22Rv1 (cell line): ENCODE measurements around the gene TSR2.
"Not testable (repeated sequence)": the region's sequence is repeated elsewhere in the genome, so short reads cannot be mapped to it uniquely, and the experiment has no call there.

Source experiments
- H3K27ac ChIP-seq: fragments of 450-650 bp; 2 replicates; pipeline ENCODE4 v1.5.1; 2017
- ZFX ChIP-seq: fragments of 450-650 bp; IDR thresholded peaks from 2 replicates; pipeline ENCODE4 v1.6.1; 2017; ENCODE audit warnings: antibody characterized with exemption, borderline replicate concordance
- TF ChIP-seq, protein P1 (sequence below): fragments of 450-650 bp; IDR thresholded peaks from 2 replicates; pipeline ENCODE4 v1.5.1; 2017; ENCODE audit warnings: mild to moderate bottlenecking

The TSR2 gene

DNA sequence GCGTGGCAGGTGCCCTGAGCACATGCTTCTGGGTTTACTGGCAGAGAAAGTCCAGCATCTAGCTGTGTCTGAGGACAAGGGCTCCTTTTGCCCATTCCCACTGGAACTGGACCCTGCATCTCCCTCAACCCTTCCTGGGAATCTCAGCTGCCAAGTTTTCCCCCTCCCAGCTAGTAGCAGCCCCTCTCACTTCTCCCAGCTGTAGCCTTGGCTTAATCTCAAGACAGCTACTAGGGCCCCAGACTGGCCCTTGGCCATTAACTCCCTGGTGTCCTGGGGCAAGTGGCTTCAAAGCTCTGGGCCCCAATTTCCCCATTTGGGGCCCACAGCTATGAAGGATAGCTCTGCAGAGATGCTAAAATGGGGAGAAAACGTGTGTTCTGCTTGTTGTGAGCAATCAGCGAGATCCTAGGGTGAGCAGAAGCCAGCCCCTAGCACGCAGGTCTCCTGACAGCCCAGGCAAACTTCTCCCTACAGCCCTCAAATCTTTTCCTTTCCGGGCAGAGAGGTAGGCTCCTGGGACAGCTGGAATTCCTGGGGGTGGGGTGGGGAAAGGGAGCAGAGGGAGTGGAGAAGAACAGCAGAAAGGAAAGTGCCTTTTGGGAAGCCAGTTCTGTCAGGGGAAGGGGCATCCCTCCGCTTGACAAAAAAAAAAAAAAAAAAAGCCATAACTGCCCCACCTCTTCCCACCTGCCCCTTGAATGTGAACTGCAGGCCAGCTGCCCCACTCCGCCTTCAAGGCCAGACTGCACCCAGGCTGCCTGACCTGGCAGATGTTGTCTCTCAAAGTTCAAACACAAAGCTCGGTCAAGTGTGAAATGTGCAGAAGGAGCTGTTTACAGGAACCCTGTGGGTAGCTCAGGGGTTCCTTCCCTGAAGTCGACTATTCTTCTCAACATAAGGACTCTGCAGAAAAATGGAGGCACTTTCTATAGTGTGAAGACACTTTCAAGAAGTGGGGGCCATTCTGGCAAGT is 39.2 kb downstream of the TSR2 start:
- TF ChIP-seq, protein P1, sequence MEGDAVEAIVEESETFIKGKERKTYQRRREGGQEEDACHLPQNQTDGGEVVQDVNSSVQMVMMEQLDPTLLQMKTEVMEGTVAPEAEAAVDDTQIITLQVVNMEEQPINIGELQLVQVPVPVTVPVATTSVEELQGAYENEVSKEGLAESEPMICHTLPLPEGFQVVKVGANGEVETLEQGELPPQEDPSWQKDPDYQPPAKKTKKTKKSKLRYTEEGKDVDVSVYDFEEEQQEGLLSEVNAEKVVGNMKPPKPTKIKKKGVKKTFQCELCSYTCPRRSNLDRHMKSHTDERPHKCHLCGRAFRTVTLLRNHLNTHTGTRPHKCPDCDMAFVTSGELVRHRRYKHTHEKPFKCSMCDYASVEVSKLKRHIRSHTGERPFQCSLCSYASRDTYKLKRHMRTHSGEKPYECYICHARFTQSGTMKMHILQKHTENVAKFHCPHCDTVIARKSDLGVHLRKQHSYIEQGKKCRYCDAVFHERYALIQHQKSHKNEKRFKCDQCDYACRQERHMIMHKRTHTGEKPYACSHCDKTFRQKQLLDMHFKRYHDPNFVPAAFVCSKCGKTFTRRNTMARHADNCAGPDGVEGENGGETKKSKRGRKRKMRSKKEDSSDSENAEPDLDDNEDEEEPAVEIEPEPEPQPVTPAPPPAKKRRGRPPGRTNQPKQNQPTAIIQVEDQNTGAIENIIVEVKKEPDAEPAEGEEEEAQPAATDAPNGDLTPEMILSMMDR, result no peak
- TF ChIP-seq ZFX, result no peak
- H3K27ac ChIP-seq, result no peak overlapping the region

DNA sequence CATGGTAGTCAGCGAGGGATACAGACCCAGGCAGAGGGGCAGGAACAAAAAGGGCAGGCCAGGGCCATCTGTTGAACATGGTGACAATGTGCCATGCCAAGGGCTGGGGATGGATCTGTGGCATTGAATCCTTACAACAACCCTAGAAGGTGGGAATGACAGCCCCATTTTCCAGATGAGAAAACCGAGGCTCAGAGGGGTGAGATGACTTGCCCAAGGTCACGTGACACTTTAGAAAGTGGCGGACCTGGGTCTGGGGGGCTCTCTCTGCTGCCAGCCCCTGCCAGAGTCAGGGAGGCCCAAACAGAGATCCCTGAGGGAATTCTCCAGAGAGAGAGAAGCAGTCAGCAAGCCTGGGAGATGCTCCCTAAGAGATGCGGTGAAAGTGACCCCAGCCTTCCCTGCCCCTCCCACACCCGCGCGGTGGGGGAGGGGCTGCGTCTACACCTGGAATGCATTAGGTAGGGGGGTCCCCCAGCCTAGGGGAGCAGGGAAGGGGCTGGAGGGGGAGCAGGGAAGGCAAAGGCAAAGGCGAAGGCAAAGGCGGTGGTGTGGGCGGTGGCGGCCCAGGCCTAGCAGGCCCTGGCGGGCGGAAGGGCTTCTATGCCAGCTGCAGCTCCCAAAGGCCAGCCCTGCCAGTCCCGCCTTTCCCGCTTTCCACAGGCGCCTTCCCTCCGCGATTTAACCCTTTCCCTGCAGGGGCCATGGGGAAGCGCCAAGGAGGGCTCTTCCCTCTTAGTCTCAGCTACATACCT is 42.8 kb downstream of the TSR2 start:
- TF ChIP-seq, protein P1, result no peak
- TF ChIP-seq ZFX, result no peak
- no peak overlapping the region for H3K27ac ChIP-seq

DNA sequence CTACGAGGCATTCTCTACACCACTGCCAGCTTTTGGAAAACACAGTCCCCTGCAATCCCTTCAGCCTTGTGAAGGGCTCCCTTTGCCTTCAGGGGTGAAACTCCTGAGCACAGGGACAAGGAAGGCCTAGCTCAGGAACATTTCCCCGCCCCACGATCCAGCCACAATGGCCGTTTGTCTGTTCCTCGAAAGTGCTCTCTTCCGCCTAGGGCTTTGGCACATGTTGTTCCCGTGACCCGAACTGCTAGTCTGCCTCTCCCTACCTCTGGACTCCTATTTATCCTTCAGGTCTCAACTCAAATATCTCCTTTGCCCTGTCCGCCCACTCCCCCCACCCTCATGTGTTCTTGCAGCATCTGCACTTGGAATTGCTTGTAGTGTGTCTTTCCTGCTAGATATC is 43.7 kb downstream of the TSR2 start:
- no peak for TF ChIP-seq ZFX
- TF ChIP-seq, protein P1, result no peak
- no peak overlapping the region for H3K27ac ChIP-seq

DNA sequence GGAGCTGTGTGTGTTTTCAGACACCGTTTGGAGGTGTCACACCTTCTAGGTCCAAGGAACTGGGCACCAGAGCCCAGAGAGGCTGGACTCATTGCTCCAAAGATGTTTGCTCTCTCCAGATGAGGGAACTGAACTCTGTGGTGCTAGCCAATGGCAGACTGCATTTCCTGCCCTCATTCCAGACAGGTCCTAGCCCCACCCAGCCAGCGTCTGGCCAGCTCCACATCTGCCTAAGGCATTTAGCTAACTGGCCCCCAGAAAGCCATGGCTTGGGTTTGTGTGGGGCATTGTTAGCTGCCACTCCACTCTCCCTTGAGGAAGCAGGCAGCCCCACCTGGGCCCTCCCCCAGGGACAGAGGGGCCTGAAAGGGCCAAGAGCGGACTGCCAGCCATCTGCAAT is 44.5 kb downstream of the TSR2 start:
- no peak overlapping the region for H3K27ac ChIP-seq
- TF ChIP-seq, protein P1, result no peak
- TF ChIP-seq ZFX, result no peak

DNA sequence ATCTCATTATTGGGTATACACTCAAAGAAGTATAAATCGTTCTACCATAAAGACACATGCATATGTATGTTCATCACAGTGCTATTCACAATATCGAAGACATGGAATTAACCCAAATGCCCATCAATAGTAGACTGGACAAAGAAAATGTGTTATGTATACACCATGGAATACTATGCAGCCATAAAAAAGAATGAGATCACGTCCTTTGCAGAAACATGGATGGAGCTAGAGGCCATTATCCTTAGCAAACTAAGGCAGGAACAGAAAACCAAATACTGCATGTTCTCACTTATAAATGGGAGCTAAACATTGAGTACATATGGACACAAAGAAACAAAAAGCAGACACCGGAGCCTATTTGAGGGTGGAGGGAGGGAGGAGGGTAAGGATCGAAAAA is 49.6 kb downstream of the TSR2 start:
- not testable (repeated sequence) for H3K27ac ChIP-seq

DNA sequence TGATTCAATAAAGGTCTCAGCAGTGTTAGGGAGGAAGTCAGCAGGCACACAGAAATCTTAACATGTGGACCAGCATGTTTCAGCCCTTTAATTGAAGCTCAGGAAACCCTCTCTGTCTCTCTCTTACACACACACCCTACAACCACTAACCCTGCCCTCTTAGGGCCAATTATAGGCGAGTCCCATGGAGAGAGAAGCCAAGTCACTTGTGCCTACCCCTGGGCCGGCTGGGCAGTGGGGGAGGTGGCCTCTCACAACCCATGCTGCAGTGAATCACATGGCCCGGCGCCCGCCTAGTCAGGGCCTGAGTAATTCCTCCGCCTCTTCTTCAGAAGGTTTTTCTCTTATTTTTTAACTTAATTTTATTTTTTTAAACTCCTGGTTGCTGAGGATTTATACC is 52.1 kb downstream of the TSR2 start:
- TF ChIP-seq, protein P1, result no peak
- TF ChIP-seq ZFX, result no peak
- H3K27ac ChIP-seq, result no peak overlapping the region

DNA sequence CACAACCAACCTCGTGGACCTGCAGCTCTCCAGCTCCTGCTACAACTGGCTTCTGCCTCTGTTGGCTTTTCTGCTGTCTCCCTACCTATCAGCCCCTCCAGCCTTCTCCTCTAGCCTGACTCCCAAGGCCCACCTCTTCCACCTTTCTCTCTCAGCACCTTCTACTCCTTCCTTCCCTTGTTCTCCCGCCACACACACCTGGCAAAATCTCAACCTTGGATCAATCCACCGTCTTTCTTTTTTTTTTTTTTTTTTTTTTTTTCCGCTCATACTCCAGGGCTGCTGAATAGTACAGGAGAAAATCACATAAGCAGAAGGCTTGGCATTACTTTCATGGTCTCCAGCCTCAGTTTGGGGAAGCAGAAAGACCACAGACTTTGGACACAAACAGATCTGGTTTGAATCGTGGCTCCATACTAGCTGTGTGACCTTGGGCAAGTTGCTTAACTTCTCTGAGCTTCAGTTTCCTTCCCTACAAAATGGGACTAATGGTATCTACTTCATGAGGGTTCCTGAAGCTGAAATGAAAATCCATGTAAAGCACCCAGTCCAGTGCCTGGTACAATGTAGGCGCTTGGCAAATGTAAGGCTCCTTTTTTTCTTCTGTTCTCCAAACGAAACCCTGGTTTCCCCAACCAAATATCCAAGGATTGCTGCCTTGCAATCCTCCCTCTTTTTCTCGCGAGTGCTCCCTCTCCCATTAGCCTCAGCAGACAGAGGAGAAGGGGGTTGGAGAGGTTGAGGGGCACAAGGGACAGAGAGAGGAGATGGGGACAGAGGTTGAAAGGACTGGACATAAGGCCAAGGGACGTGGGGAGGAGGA is 54.2 kb downstream of the TSR2 start:
- TF ChIP-seq, protein P1, result no peak
- TF ChIP-seq ZFX, result no peak
- no peak overlapping the region for H3K27ac ChIP-seq
